ENCODE measurements around the gene CABP1. TPM values are rescaled to one million over a fixed set of nuclear protein-coding genes. Genes with fewer than 3 reads are reported as not detected.
A peak's percentile ranks its signal among the peaks of the same experiment; 100 is the strongest.

CABP1 gene
- total and polyA plus RNA-seq, 10 of the 15 experiments (the other 5 are each of a cell fraction or from before 2014, with no cell fraction given), result 0.16 to 2.4 (median 0.80) TPM; not detected in 2

GRCh38 chr12:120713861-120714482 lies 73.5 kb downstream of the CABP1 start:
- peak; percentile 40 for DNase-seq (ENCODE audit: low read depth, low spot score)
- Histone ChIP-seq H3K4me3 (no peak overlapping the region), H3K4me2 (ENCODE audit: control insufficient read depth, insufficient read depth) (no peak overlapping the region; the same call in 1 of the 2 replicates), H3K27ac (ENCODE audit: control insufficient read depth, insufficient read depth) (no peak overlapping the region), H3K79me2 (ENCODE audit: control insufficient read depth, insufficient read depth, low read length) (peaks cover 15% of the 10 kb centered on the region), H3K27me3 (replicated peaks in 1 of 2; ENCODE audit: control insufficient read depth in 2 of 2, insufficient read depth in 2 of 2, low read length in 1 of 2) (no peaks in the 10 kb centered on the region), H2AFZ (ENCODE audit: control insufficient read depth, low read depth, low read length) (no peak overlapping the region), H3K9me3 (replicated peaks; ENCODE audit: control insufficient read depth, insufficient read depth, low read length) (no peaks in the 10 kb centered on the region), H3K36me3 (ENCODE audit: control insufficient read depth in 2 of 2, insufficient read depth in 2 of 2, low read length in 1 of 2) (peaks cover 3 to 28% of the 10 kb centered on the region in 2 experiments), H4K20me1 (ENCODE audit: control insufficient read depth, insufficient read depth) (no peaks in the 10 kb centered on the region), H3K4me1 (ENCODE audit: control insufficient read depth, insufficient read depth, low read length) (peaks cover 15% of the 10 kb centered on the region), H3K9ac (ENCODE audit: control insufficient read depth, insufficient read depth, low read length) (no peak overlapping the region)
- peak; percentile 97 for TF ChIP-seq SMC3 (IDR thresholded peaks at IDR 0.05; ENCODE audit: borderline replicate concordance, low read length)
- no peak for TF ChIP-seq IKZF1 (conservative IDR thresholded peaks at IDR 0.05)
- TF ChIP-seq POU2F2 (IDR thresholded peaks at IDR 0.05; ENCODE audit: borderline replicate concordance, low read depth, low read length), result peak; percentile 39; the same call in 1 of the 3 replicates
- peak; percentile 90 for TF ChIP-seq RAD21 (IDR thresholded peaks at IDR 0.05; ENCODE audit: insufficient read depth, low read depth, low read length)
- peak; percentile 59; the same call in 1 of the 2 replicates for TF ChIP-seq SMARCA5 (IDR thresholded peaks at IDR 0.05)
- TF ChIP-seq RUNX3 (IDR thresholded peaks at IDR 0.05; ENCODE audit: low read length), result peak; percentile 69
- TF ChIP-seq CEBPB (IDR thresholded peaks at IDR 0.05; ENCODE audit: borderline replicate concordance in 1 of 2, low read depth in 2 of 2, low read length in 2 of 2), result no peak
- no peak for TF ChIP-seq SIX5 (IDR thresholded peaks at IDR 0.05; ENCODE audit: low read depth, low read length, severe bottlenecking)
- peak; percentile 63; the same call in 1 of the 2 replicates for TF ChIP-seq YY1 (IDR thresholded peaks at IDR 0.05; ENCODE audit: low read depth, low read length)
- no peak for TF ChIP-seq RB1 (IDR thresholded peaks at IDR 0.05; ENCODE audit: borderline replicate concordance)
- TF ChIP-seq CTCF (IDR thresholded peaks at IDR 0.05 in 2 of 3, conservative IDR thresholded peaks at IDR 0.05 in 1 of 3; ENCODE audit: control insufficient read depth in 2 of 3, extremely low read depth in 1 of 3, insufficient read depth in 1 of 3, low read depth in 3 of 3, low read length in 3 of 3), result peak; percentile 84 to 90 (median 87)
- TF ChIP-seq ZBTB40 (IDR thresholded peaks at IDR 0.05; ENCODE audit: borderline replicate concordance), result peak; percentile 40; the same call in 1 of the 2 replicates
- no peak for TF ChIP-seq CREB1 (IDR thresholded peaks at IDR 0.05; ENCODE audit: low read depth)
- no peak for TF ChIP-seq BCL11A (IDR thresholded peaks at IDR 0.05; ENCODE audit: low read depth, low read length)
- 0 out of 2 replicates have a peak, but pooled peaks have one; percentile 34 for TF ChIP-seq GABPA (IDR thresholded peaks at IDR 0.05; ENCODE audit: low read depth)
- ChIA-PET CTCF (interaction anchor here (0.9 to 2.1 kb wide), 10 partner anchors 15 to 258 kb away, joined by 3 to 23 read pairs (median 4); no protein-coding TSS in a partner anchor), POLR2A (interaction anchor here (0.6 kb wide), 1 partner anchor 259 kb away, joined by 3 read pairs; no protein-coding TSS in a partner anchor), RAD21 (ENCODE audit: unreplicated experiment) (interaction anchor here (0.7 to 2.1 kb wide), 7 partner anchors 14 to 258 kb away, joined by 3 to 9 read pairs (median 4); no protein-coding TSS in a partner anchor), SMC1A (ENCODE audit: uncharacterized antibody, unreplicated experiment) (interaction anchor here (0.7 to 6.4 kb wide), 6 partner anchors 26 to 258 kb away, joined by 3 to 43 read pairs (median 3); no protein-coding TSS in a partner anchor)
- FAIRE-seq, result peak; percentile 94
- intact Hi-C loops (cut with micrococcal nuclease; ENCODE audit: unreplicated experiment), result loop anchor here (1.0 to 5.0 kb wide), 5 partner anchors 27 to 258 kb away; partner anchors contain the start of gene MLEC
- no TSS peak for BruUV-seq (replicated peaks)
- in situ Hi-C loops (cut with MboI), result loop anchor here (5.0 kb wide), 2 partner anchors 67 to 132 kb away; partner anchors contain the start of gene POP5
- peak; percentile 80 for ATAC-seq
- 0% methylated on average over 4 of the region's 4 CpGs for WGBS (ENCODE audit: insufficient coverage, insufficient replicate concordance, low lambda C conversion rate, missing lambda C conversion rate)
